Activated T-cell treated with anti-CD3 and anti-CD28 coated beads for 48 hours (primary cell): ENCODE results near the gene ARHGEF7.

ENCODE experiments used
- DNase-seq: peaks from one replicate; pipeline ENCODE4 v3.0.0-alpha.2; 2020; ENCODE audit warnings: low read depth

The ARHGEF7 gene

DNA sequence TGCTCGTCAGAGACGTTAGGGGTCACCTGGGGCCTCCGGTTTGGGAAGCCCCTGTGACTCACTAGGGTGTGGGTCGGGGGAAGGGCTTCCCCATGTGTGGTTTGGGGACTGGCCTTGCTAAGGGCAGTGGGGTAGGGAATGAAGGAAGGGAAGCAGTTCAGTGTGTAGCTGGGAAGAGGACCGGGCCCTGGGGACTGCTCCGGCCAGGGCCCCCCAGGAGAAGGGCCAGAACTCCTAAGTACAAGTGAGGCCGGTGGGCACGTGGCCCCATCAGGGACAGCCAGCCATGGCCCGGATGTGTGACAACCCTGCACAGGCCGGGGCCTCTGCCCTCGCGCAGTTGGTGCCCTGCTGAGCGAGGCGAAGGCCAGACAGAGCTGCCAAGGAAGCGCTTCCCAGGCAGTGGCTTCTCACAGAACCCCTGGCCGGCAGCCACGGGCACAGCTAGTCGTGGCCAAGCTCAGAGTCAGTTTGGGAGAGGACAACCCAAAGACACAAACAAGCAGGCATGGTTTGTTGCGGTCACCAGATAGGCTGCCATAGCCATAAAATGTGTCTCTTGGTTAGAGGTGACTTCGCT, 231.1 kb downstream of the ARHGEF7 start:
- DNase-seq = no peak

DNA sequence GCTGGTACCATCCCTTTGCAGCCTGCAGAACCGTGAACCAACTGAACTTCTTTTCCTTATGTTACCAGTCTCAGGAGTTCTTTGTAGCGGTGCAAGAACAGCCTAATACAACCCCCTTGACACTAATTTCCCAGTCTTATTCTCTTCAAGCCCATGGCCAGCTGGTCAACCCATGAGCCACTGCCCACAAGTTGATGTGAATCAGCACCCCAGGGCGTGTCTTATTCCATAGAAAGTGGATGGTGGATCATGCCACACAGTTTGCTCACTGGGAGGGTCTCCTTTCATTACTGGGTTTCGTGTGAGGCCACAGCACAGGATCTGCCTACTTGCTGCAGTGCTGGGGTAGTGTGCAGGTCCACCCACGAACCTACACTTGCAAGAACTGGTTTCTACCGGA, 232.3 kb downstream of the ARHGEF7 start:
- no peak for DNase-seq

DNA sequence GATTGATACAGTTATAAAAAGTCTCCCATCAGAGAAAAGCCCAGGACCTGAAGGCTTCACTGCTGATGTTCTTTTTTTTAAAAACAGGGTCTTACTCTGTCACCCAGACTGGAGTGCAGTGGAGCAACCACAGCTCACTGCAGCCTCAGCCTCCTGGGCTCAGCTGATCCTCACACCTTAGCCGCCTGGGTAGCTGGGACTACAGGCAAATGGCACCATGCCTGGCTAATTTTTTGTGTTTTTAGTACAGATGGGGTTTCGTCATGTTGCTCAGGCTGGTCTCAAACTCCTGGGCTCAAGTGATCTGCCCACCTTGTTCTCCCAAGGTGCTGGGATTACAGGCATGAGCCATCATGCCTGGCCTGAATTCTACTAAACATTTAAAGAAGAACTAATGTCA, 238.4 kb downstream of the ARHGEF7 start:
- DNase-seq = no peak

DNA sequence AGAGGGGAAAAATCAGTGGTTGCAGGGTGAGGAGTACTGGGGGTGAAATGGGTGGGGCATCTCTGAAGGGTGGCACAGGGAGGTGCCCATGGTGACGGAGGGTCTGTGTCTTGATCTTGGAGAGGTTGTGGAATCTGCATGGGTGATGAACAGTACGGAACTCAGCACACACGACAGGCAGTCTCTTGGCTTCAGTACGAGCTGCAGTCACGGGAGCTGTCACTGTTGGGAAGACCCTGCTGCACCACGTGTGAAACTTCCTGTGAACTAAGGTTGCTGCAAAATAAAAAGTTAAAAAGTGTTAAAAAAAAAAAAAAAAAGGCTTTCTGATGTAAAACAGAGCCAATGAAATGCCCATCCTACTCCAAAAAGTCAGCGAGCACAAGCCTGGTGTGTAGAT, 239.7 kb downstream of the ARHGEF7 start:
- DNase-seq = no peak
